Parathyroid adenoma (tissue), 2 donors: Measurements from ENCODE around the gene MCUR1.
A peak's percentile ranks its signal among the peaks of the same experiment; 100 is the strongest.

Experiments used
- H2AFZ ChIP-seq: fragments of 300-600 bp; sonication (generic); one replicate; pipeline ENCODE4 v1.7.0; 2017; ENCODE audit warnings: antibody characterized with exemption, mild to moderate bottlenecking
- H3K27ac ChIP-seq: fragments of 300-600 bp; sonication (generic); one replicate; pipeline ENCODE4 v1.7.0; 2017
- H3K27me3 ChIP-seq: fragments of 300-600 bp; sonication (generic); one replicate; pipeline ENCODE4 v1.7.0; 2017; ENCODE audit warnings: low read length; ENCODE audit not compliant: control insufficient read depth, insufficient read depth
- H3K36me3 ChIP-seq: fragments of 300-600 bp; sonication (generic); one replicate; pipeline ENCODE4 v1.7.0; 2017; ENCODE audit warnings: low read length; ENCODE audit not compliant: control insufficient read depth, insufficient read depth
- H3K4me1 ChIP-seq: fragments of 300-600 bp; sonication (generic); one replicate; pipeline ENCODE4 v1.7.0; 2017; ENCODE audit warnings: control low read depth
- H3K4me2 ChIP-seq: fragments of 300-600 bp; sonication (generic); one replicate; pipeline ENCODE4 v1.7.0; 2017; ENCODE audit warnings: low read length
- H3K4me3 ChIP-seq: fragments of 300-600 bp; sonication (generic); one replicate; pipeline ENCODE4 v1.7.0; 2017; ENCODE audit warnings: low read depth, low read length
- H3K79me2 ChIP-seq: fragments of 300-600 bp; sonication (generic); one replicate; pipeline ENCODE4 v1.7.0; 2017; ENCODE audit warnings: control low read depth
- H3K9ac ChIP-seq: fragments of 300-600 bp; sonication (generic); one replicate; pipeline ENCODE4 v1.7.0; 2017; ENCODE audit warnings: mild to moderate bottlenecking
- H3K9me3 ChIP-seq: fragments of 300-600 bp; sonication (generic); one replicate; pipeline ENCODE4 v1.7.0; 2017; ENCODE audit warnings: low read length; ENCODE audit not compliant: control insufficient read depth
- CTCF ChIP-seq: fragments of 300-600 bp; sonication (generic); IDR thresholded peaks from one replicate; pipeline ENCODE4 v1.7.0; 2017; ENCODE audit warnings: antibody characterized with exemption, mild to moderate bottlenecking
- donor health status: primary hyperparathyroidism.

MCUR1 gene

DNA sequence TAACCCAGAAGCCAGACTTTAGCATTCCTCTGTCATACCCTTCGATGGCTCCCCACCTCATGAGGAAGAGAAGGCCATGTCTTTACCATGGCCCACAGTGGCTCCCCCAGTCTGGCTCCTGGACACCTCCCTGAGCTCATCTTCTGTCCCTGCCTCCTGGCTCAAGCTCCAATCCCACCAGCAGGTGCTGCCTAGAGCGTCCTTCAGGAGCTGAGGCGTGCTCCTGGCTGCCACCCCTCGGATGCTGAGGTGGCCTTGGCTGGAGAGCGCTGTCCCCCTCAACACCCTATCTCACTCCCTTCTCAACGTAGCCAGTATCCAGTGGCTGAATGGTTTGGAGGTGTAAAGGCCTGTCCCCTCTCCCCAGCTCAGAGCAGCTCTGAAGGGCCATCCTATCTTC, 55.3 kb downstream of the MCUR1 start:
- Histone ChIP-seq H3K4me1 (no peaks in the 10 kb centered on the region), H3K79me2 (no peaks in the 10 kb centered on the region), H3K4me2 (no peak overlapping the region), H3K27me3 (no peaks in the 10 kb centered on the region), H2AFZ (no peak overlapping the region), H3K4me3 (no peak overlapping the region), H3K27ac (no peak overlapping the region), H3K36me3 (no peaks in the 10 kb centered on the region), H3K9ac (no peak overlapping the region), H3K9me3 (no peaks in the 10 kb centered on the region)
- no peak for TF ChIP-seq CTCF

GRCh38 chr6:13754644-13755043, 59.7 kb downstream of the MCUR1 start:
- no peaks in the 10 kb centered on the region for H3K36me3 ChIP-seq
- no peaks in the 10 kb centered on the region for H3K79me2 ChIP-seq
- no peak for TF ChIP-seq CTCF
- H3K4me1 ChIP-seq, result no peaks in the 10 kb centered on the region
- no peak overlapping the region for H3K4me3 ChIP-seq
- no peak overlapping the region for H3K27ac ChIP-seq
- no peak overlapping the region for H3K9ac ChIP-seq
- H3K4me2 ChIP-seq, result no peak overlapping the region
- no peak overlapping the region for H2AFZ ChIP-seq
- H3K9me3 ChIP-seq, result no peaks in the 10 kb centered on the region
- no peaks in the 10 kb centered on the region for H3K27me3 ChIP-seq

GRCh38 chr6:13743736-13744127, 70.6 kb downstream of the MCUR1 start:
- H3K9ac ChIP-seq, result no peak overlapping the region
- H3K27me3 ChIP-seq, result no peaks in the 10 kb centered on the region
- H3K27ac ChIP-seq, result no peak overlapping the region
- no peaks in the 10 kb centered on the region for H3K79me2 ChIP-seq
- no peaks in the 10 kb centered on the region for H3K9me3 ChIP-seq
- no peaks in the 10 kb centered on the region for H3K4me1 ChIP-seq
- no peaks in the 10 kb centered on the region for H3K36me3 ChIP-seq
- no peak overlapping the region for H3K4me3 ChIP-seq
- H2AFZ ChIP-seq, result peak overlapping the region; percentile 83
- no peak overlapping the region for H3K4me2 ChIP-seq
- no peak for TF ChIP-seq CTCF

DNA sequence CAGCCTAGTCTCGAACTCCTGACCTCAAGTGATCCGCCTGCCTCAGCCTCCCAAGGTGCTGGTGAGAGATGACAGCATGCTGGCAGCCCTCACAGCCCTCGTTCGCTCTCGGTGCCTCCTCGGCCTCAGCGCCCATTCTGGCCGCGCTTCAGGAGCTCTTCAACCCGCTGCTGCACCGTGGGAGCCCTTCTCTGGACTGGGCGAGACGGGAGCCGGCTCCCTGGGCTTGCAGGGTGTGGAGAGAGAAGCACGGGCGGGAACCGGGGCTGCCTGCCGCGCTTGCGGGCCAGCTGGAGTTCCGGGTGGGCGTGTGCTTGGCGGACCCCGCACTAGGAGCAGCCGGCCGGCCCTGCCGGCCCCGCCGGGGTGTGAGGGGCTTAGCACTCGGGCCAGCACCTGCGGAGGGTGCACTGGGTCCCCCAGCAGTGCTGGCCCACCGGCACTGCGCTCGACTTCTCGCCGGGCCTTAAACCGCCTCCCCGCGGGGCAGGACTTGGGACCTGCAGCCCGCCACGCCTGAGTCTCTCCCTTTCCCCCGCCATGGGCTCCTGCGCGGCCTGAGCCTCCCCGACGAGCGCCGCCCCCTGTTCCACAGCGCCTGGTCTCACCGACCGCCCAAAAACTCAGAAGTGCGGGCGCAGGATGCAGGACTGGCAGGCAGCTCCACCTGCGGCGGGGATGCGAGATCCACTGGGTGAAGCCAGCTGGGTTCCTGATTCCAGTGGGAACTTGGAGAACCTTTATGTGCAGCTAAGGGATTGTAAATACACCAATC, 71.2 kb downstream of the MCUR1 start:
- TF ChIP-seq CTCF, result no peak
- H3K27me3 ChIP-seq, result no peaks in the 10 kb centered on the region
- peak overlapping the region; percentile 32 for H3K27ac ChIP-seq
- H3K4me1 ChIP-seq, result no peaks in the 10 kb centered on the region
- no peaks in the 10 kb centered on the region for H3K79me2 ChIP-seq
- H3K9me3 ChIP-seq, result no peaks in the 10 kb centered on the region
- H3K4me2 ChIP-seq, result no peak overlapping the region
- H3K9ac ChIP-seq, result no peak overlapping the region
- H3K4me3 ChIP-seq, result no peak overlapping the region
- H3K36me3 ChIP-seq, result no peaks in the 10 kb centered on the region
- H2AFZ ChIP-seq, result peak overlapping the region; percentile 83

DNA sequence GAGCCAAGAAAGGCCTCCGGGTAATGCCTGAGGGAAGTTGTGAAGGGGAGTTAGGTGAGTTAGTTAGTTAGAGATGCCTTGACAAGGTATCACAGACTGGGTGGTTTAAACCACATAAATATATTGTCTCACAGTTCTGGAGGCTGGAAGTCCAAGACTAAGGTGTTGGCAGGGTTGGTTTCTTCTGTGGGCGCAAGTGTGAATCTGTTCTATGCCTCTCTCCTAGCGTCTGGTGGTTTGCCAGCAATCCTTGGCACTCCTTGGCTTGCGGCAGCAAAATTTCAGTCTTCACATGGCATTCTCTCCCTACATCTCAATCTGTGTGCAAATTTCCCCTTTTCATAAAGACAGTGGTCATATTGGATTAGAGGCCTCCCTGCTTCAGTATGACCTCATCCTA, 73.0 kb downstream of the MCUR1 start:
- Histone ChIP-seq H3K4me2 (no peak overlapping the region), H2AFZ (no peak overlapping the region), H3K4me3 (no peak overlapping the region), H3K27me3 (no peaks in the 10 kb centered on the region), H3K9ac (no peak overlapping the region), H3K9me3 (no peaks in the 10 kb centered on the region), H3K79me2 (no peaks in the 10 kb centered on the region), H3K27ac (no peak overlapping the region), H3K4me1 (no peaks in the 10 kb centered on the region), H3K36me3 (no peaks in the 10 kb centered on the region)
- no peak for TF ChIP-seq CTCF
